ENCODE measurements around the gene SETBP1. TPM values are rescaled to one million over a fixed set of nuclear protein-coding genes. Genes with fewer than 3 reads are reported as not detected.
A peak's percentile ranks its signal among the peaks of the same experiment; 100 is the strongest.

The SETBP1 gene
- total RNA-seq, 1 experiment from 2014 or later = 4.0 TPM

GRCh38 chr18:44796429-44797428 lies 116.0 kb downstream of the SETBP1 start:
- DNase-seq = peak in 1 of 2 experiments; percentile 28
- H3K9me3 Mint-ChIP-seq (ENCODE audit: unreplicated experiment) = no peaks in the 10 kb centered on the region
- H3K4me1 ChIP-seq = peaks cover 55% of the 10 kb centered on the region
- no peaks in the 10 kb centered on the region for H3K27me3 Mint-ChIP-seq (ENCODE audit: insufficient read depth, unreplicated experiment)
- peaks cover 5% of the 10 kb centered on the region for H3K36me3 Mint-ChIP-seq (ENCODE audit: insufficient read depth, unreplicated experiment)
- no peaks in the 10 kb centered on the region for H3K9me3 ChIP-seq
- H3K27me3 ChIP-seq (replicated peaks; ENCODE audit: control insufficient read depth, insufficient read depth, low read length) = no peaks in the 10 kb centered on the region
- H3K27ac Mint-ChIP-seq (ENCODE audit: unreplicated experiment) = peak overlapping the region; percentile 88
- intact Hi-C loops (cut with micrococcal nuclease; ENCODE audit: unreplicated experiment) = loop anchor here (5.0 to 10.0 kb wide), 2 partner anchors 101 to 558 kb away; no protein-coding TSS in a partner anchor
- CTCF ChIA-PET = no interaction called here
- no peak for TF ChIP-seq CTCF (IDR thresholded peaks at IDR 0.05; ENCODE audit: insufficient read depth in 1 of 2, low read depth in 1 of 2, low read length in 1 of 2, severe bottlenecking in 1 of 2, unreplicated experiment in 1 of 2)
- H3K4me3 ChIP-seq (ENCODE audit: low read depth, low read length) = no peak overlapping the region
- H3K4me3 Mint-ChIP-seq (ENCODE audit: unreplicated experiment) = no peak overlapping the region
- BruUV-seq (replicated peaks) = no TSS peak
- POLR2A ChIA-PET = interaction anchor here (0.8 kb wide), 1 partner anchor 117 kb away, joined by 3 read pairs; no protein-coding TSS in a partner anchor
- H3K4me1 Mint-ChIP-seq (ENCODE audit: low read depth, unreplicated experiment) = peaks cover 31% of the 10 kb centered on the region
- H3K36me3 ChIP-seq (ENCODE audit: control insufficient read depth, insufficient read depth, low read length) = no peaks in the 10 kb centered on the region

GRCh38 chr18:44798433-44799048 lies 117.9 kb downstream of the SETBP1 start:
- CTCF ChIA-PET = no interaction called here
- intact Hi-C loops (cut with micrococcal nuclease; ENCODE audit: unreplicated experiment) = loop anchor here (5.0 to 10.0 kb wide), 2 partner anchors 99 to 556 kb away; no protein-coding TSS in a partner anchor
- BruUV-seq (replicated peaks) = no TSS peak
- peaks cover 42% of the 10 kb centered on the region for H3K4me1 Mint-ChIP-seq (ENCODE audit: low read depth, unreplicated experiment)
- Histone ChIP-seq H3K4me3 (ENCODE audit: low read depth, low read length) (no peak overlapping the region), H3K27me3 (replicated peaks; ENCODE audit: control insufficient read depth, insufficient read depth, low read length) (no peaks in the 10 kb centered on the region), H3K9me3 (no peaks in the 10 kb centered on the region), H3K4me1 (peaks cover 60% of the 10 kb centered on the region), H3K36me3 (ENCODE audit: control insufficient read depth, insufficient read depth, low read length) (no peaks in the 10 kb centered on the region)
- no peak overlapping the region for H3K4me3 Mint-ChIP-seq (ENCODE audit: unreplicated experiment)
- POLR2A ChIA-PET = no interaction called here
- no peak for TF ChIP-seq CTCF (IDR thresholded peaks at IDR 0.05; ENCODE audit: insufficient read depth in 1 of 2, low read depth in 1 of 2, low read length in 1 of 2, severe bottlenecking in 1 of 2, unreplicated experiment in 1 of 2)
- DNase-seq = peak; percentile 19 to 38
- no peak overlapping the region for H3K27ac Mint-ChIP-seq (ENCODE audit: unreplicated experiment)
- no peaks in the 10 kb centered on the region for H3K9me3 Mint-ChIP-seq (ENCODE audit: unreplicated experiment)
- no peaks in the 10 kb centered on the region for H3K27me3 Mint-ChIP-seq (ENCODE audit: insufficient read depth, unreplicated experiment)
- H3K36me3 Mint-ChIP-seq (ENCODE audit: insufficient read depth, unreplicated experiment) = peaks cover 5% of the 10 kb centered on the region

DNA sequence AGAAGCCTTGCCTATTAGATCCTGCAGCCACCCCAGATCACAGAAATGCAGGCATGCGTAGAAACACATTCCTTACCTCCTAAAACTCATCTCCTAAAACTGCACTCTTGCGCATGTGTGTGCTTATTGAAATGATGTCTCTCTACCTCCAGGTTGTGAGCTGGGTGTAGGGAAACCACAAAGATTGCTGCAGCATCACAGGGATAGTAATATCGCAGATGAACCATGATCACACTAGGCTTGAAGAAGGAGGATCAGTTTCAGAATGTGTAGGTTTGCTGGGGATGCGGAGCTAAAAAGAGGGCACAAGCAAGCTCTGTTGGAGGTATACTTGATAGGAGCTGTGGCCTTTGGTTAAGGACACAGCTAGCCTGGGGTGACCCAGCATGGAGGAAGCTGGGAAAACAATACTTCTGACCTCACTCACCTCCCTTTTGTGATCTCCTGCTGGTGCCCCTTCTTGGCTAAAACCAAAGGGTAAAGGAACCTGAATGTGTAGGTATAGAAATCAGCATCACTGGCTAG lies 118.8 kb downstream of the SETBP1 start:
- Mint-ChIP-seq H3K36me3 (ENCODE audit: insufficient read depth, unreplicated experiment) (peaks cover 5% of the 10 kb centered on the region), H3K4me3 (ENCODE audit: unreplicated experiment) (no peak overlapping the region), H3K27me3 (ENCODE audit: insufficient read depth, unreplicated experiment) (no peaks in the 10 kb centered on the region), H3K4me1 (ENCODE audit: low read depth, unreplicated experiment) (peaks cover 40% of the 10 kb centered on the region), H3K27ac (ENCODE audit: unreplicated experiment) (no peak overlapping the region), H3K9me3 (ENCODE audit: unreplicated experiment) (no peaks in the 10 kb centered on the region)
- no peak for DNase-seq
- Histone ChIP-seq H3K4me3 (ENCODE audit: low read depth, low read length) (no peak overlapping the region), H3K36me3 (ENCODE audit: control insufficient read depth, insufficient read depth, low read length) (no peaks in the 10 kb centered on the region), H3K4me1 (peaks cover 66% of the 10 kb centered on the region), H3K27me3 (replicated peaks; ENCODE audit: control insufficient read depth, insufficient read depth, low read length) (no peaks in the 10 kb centered on the region), H3K9me3 (no peaks in the 10 kb centered on the region)
- no peak for TF ChIP-seq CTCF (IDR thresholded peaks at IDR 0.05; ENCODE audit: insufficient read depth in 1 of 2, low read depth in 1 of 2, low read length in 1 of 2, severe bottlenecking in 1 of 2, unreplicated experiment in 1 of 2)
- CTCF ChIA-PET = no interaction called here
- POLR2A ChIA-PET = no interaction called here
- no TSS peak for BruUV-seq (replicated peaks)
- intact Hi-C loops (cut with micrococcal nuclease; ENCODE audit: unreplicated experiment) = loop anchor here (5.0 to 10.0 kb wide), 2 partner anchors 98 to 555 kb away; no protein-coding TSS in a partner anchor
